A549 treated with Hydrocortisone at 1 μM for 4 hours (cell line): Measurements from ENCODE around the gene OR4K5. TPM values are rescaled to one million over a fixed set of nuclear protein-coding genes. Genes with fewer than 3 reads are reported as not detected.

Source experiments
- total RNA-seq: library from RNA; stranded (reverse); fragments of 200-300 nt; extraction: Qiagen RNA extraction; gene quantifications from 5 replicates; pipeline ENCODE4 v1.2.3, GENCODE V29; 2022

The OR4K5 gene
- not detected in 5 replicates for total RNA-seq

GRCh38 chr14:19920021-19920657 is at the start of gene OR4K5:
OR4K5 (plus strand) TSS chr14:19920607; CDS start chr14:19920607, 0 bp downstream.

DNA sequence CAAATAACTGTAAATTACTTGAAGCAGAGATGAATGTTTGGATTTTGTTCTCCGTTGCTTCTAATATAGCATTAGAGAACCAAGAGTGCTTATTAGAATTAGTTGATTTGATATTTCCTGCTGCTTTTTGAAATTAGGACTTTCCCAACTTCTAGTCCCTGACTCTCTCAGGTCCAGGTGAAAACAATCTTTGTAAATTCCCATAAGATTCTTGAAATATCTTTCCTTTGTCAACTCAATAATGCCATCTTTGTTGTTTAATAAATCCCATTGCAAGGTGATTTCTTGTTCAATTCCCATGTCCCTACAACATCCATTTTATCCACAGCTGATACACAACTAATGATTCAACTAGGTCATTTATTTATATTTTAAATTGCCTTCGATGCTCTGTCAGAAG is 45.6 kb upstream of the OR4K5 start, which contains the start of gene OR4K2:
Gene OR4K2, plus strand, starts transcription at position 301 of the 400 bp plus-strand sequence. CDS start 1,126 bp downstream, outside the sequence.

DNA sequence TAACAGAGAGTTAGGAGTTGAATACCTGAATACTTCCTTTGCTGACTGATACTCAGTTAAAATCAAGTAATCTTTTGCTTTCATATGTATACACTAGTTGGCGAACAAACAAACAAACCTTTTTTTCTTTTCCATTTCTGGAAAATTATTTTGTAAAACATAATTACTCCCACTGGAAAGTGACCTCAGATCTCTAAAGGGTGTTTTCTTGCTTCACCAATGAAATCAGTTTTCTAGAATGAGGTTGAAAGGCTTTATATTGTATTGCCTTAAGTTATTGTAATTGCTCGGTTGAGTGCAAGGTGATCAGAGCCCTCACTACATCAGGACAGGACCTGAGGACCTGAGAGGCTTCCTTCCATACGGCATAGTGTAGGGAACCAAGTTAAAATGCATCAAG is 10.2 kb downstream of the OR4K5 start, which contains the start of gene OR4K1:
Gene OR4K1, plus strand, starts transcription at position 301 of the 400 bp plus-strand sequence. CDS start 4,750 bp downstream, outside the sequence.

Other genes with a start within 250 kb of the OR4K5 start
- gene OR11H2, start 206.7 kb upstream of the OR4K5 start, total RNA-seq, result not detected in 5 replicates
- not detected in 5 replicates for gene OR4Q3, start 177.0 kb upstream of the OR4K5 start, total RNA-seq
- not detected in 5 replicates for gene OR4M1, start 147.1 kb upstream of the OR4K5 start, total RNA-seq
- not detected in 5 replicates for gene OR4N2, start 116.8 kb upstream of the OR4K5 start, total RNA-seq
- gene OR4K2, start 45.5 kb upstream of the OR4K5 start, total RNA-seq, result not detected in 5 replicates
- not detected in 5 replicates for gene OR4K1, start 10.3 kb downstream of the OR4K5 start, total RNA-seq
- not detected in 5 replicates for gene OR4K15, start 55.0 kb downstream of the OR4K5 start, total RNA-seq
- not detected in 5 replicates for gene OR4Q2, start 81.6 kb downstream of the OR4K5 start, total RNA-seq
- gene OR4K14, start 98.7 kb downstream of the OR4K5 start, total RNA-seq, result not detected in 5 replicates
- gene OR4K13, start 115.4 kb downstream of the OR4K5 start, total RNA-seq, result not detected in 5 replicates
- not detected in 5 replicates for gene OR4L1, start 139.4 kb downstream of the OR4K5 start, total RNA-seq
- not detected in 5 replicates for gene OR4K17, start 190.1 kb downstream of the OR4K5 start, total RNA-seq
- not detected in 5 replicates for gene OR4N5, start 218.2 kb downstream of the OR4K5 start, total RNA-seq